Osteocyte (in vitro differentiated cells): ENCODE measurements around the gene TPRG1L. TPM values are rescaled to one million over a fixed set of nuclear protein-coding genes. Genes with fewer than 3 reads are reported as not detected.
"Not testable (repeated sequence)": the region's sequence is repeated elsewhere in the genome, so short reads cannot be mapped to it uniquely, and the experiment has no call there.

ENCODE experiments used
- DNase-seq: peaks from one replicate; pipeline ENCODE4 v3.0.0; 2021; ENCODE audit warnings: mixed read lengths; ENCODE audit not compliant: unreplicated experiment; ENCODE audit errors: extremely low spot score
- H3K27ac Mint-ChIP-seq: one replicate; pipeline ENCODE4 v1.8.0; 2021; ENCODE audit warnings: mild to moderate bottlenecking, mixed read lengths; ENCODE audit not compliant: unreplicated experiment
- H3K27me3 Mint-ChIP-seq: one replicate; pipeline ENCODE4 v1.8.0; 2021; ENCODE audit warnings: mixed read lengths; ENCODE audit not compliant: unreplicated experiment
- H3K36me3 Mint-ChIP-seq: one replicate; pipeline ENCODE4 v1.8.0; 2021; ENCODE audit warnings: mixed read lengths; ENCODE audit not compliant: unreplicated experiment
- H3K4me1 Mint-ChIP-seq: one replicate; pipeline ENCODE4 v1.8.0; 2021; ENCODE audit warnings: mixed read lengths; ENCODE audit not compliant: unreplicated experiment
- H3K4me3 Mint-ChIP-seq: one replicate; pipeline ENCODE4 v1.8.0; 2021; ENCODE audit warnings: mild to moderate bottlenecking, moderate library complexity, mixed read lengths; ENCODE audit not compliant: unreplicated experiment
- H3K9me3 Mint-ChIP-seq: one replicate; pipeline ENCODE4 v1.8.0; 2021; ENCODE audit warnings: mixed read lengths; ENCODE audit not compliant: unreplicated experiment
- total RNA-seq: library from RNA; stranded (reverse); gene quantifications from 2 replicates; pipeline ENCODE4 v1.2.1, GENCODE V29; 2021
- TF ChIP-seq, protein P1 (sequence below): fragments of 200-600 bp; sonication (generic); IDR thresholded peaks from 2 replicates; pipeline ENCODE4 v1.5.0; 2021; ENCODE audit warnings: antibody characterized with exemption, mild to moderate bottlenecking, moderate library complexity

Gene TPRG1L
- total RNA-seq, 1 donor from 2014 or later = 49.1 TPM

DNA sequence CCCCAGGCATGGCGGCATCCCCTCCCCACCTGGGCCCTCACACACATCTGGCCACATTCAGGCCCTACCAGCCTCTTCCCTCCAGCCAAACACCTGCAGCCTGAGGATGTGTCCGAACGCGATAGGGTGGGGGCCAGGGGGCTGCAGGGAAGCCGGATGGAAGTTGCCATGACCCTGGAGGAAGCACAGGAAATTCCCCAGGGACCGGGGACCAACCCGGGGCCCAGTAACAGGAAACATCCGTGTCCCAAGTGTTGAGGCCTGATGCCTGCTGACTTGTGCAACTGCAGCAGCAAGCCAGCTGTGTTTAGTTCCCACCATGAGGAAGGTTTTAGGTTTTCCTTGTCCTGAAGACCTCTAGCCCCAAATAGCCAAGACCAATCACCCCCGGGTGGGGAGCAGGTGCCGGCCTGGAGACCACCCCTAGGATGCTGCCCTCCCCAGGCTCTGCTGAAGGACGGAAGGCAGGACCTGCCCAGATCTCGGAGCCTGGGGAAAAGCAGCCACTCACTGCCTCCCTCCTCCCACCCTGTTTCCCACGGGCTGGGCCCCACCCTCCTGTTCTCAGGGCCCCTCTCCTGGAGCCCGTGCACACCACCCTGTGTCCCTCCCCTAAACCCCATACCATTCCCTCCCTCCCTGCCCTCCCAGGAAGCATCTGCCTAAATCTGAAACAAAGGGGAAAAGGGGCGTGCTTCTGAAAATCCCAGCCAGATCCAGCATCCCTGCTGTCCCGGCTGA is 43.3 kb upstream of the TPRG1L start:
- H3K27me3 Mint-ChIP-seq = no peaks in the 10 kb centered on the region
- no peak overlapping the region for H3K4me3 Mint-ChIP-seq
- no peaks in the 10 kb centered on the region for H3K9me3 Mint-ChIP-seq
- peaks cover 2% of the 10 kb centered on the region for H3K4me1 Mint-ChIP-seq
- TF ChIP-seq, protein P1, sequence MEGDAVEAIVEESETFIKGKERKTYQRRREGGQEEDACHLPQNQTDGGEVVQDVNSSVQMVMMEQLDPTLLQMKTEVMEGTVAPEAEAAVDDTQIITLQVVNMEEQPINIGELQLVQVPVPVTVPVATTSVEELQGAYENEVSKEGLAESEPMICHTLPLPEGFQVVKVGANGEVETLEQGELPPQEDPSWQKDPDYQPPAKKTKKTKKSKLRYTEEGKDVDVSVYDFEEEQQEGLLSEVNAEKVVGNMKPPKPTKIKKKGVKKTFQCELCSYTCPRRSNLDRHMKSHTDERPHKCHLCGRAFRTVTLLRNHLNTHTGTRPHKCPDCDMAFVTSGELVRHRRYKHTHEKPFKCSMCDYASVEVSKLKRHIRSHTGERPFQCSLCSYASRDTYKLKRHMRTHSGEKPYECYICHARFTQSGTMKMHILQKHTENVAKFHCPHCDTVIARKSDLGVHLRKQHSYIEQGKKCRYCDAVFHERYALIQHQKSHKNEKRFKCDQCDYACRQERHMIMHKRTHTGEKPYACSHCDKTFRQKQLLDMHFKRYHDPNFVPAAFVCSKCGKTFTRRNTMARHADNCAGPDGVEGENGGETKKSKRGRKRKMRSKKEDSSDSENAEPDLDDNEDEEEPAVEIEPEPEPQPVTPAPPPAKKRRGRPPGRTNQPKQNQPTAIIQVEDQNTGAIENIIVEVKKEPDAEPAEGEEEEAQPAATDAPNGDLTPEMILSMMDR = no peak
- no peak for DNase-seq
- peaks cover 3% of the 10 kb centered on the region for H3K36me3 Mint-ChIP-seq
- H3K27ac Mint-ChIP-seq = no peak overlapping the region

DNA sequence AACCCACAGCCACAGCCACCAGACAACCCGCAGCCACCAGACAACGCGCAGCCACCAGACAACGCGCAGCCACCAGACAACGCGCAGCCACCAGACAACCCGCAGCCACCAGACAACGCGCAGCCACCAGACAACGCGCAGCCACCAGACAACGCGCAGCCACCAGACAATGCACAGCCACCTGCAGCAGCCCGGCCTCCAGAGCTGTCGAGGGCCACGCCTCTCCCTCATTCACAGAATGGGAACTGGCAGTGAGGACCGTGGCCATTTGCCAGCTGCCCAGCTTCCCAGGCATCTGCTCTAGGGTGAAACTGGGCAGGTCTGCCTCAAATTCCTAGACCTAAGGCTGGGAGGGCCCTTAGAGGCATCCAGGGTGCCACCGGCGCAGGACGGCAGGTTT is 41.1 kb upstream of the TPRG1L start:
- not testable (repeated sequence) for DNase-seq, H3K4me3 Mint-ChIP-seq, H3K36me3 Mint-ChIP-seq, H3K4me1 Mint-ChIP-seq, H3K9me3 Mint-ChIP-seq, H3K27me3 Mint-ChIP-seq, H3K27ac Mint-ChIP-seq

DNA sequence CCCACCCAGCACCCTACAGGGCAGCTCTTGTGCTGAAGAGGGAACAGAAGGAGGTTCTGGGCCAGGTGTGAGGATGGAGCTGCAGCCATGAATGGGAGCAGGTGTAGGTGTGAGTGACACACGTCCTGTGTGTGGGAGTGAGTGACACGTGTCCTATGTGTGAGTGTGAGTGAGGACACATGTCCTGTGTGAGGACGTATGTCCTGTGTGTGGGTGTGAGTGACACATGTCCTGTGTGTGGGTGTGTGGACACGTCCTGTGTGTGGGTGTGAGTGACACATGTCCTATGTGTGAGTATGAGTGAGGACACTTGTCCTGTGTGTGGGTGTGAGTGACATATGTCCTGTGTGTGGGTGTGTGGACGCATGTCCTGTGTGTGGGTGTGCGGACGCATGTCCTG is 39.9 kb upstream of the TPRG1L start:
- TF ChIP-seq, protein P1 = no peak
- peaks cover 3% of the 10 kb centered on the region for H3K36me3 Mint-ChIP-seq
- no peaks in the 10 kb centered on the region for H3K9me3 Mint-ChIP-seq
- peaks cover 6% of the 10 kb centered on the region for H3K4me1 Mint-ChIP-seq
- H3K27ac Mint-ChIP-seq = no peak overlapping the region
- H3K27me3 Mint-ChIP-seq = no peaks in the 10 kb centered on the region
- no peak for DNase-seq
- no peak overlapping the region for H3K4me3 Mint-ChIP-seq

DNA sequence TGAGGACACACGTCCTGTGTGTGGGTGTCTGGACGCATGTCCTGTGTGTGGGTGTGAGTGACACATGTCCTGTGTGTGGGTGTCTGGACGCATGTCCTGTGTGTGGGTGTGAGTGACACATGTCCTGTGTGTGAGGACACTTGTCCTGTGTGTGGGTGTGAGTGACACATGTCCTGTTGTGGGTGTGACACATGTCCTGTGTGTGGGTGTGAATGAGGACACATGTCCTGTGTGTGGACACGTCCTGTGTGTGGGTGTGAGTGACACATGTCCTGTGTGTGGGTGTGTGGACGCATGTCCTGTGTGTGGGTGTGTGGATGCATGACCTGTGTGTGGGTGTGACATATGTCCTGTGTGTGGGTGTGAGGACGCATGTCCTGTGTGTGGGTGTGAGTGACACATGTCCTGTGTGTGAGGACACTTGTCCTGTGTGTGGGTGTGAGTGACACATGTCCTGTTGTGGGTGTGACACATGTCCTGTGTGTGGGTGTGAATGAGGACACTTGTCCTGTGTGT is 39.4 kb upstream of the TPRG1L start:
- H3K4me1 Mint-ChIP-seq = peaks cover 11% of the 10 kb centered on the region
- H3K36me3 Mint-ChIP-seq, DNase-seq, H3K27me3 Mint-ChIP-seq, H3K4me3 Mint-ChIP-seq, H3K27ac Mint-ChIP-seq, H3K9me3 Mint-ChIP-seq: not testable (repeated sequence)

DNA sequence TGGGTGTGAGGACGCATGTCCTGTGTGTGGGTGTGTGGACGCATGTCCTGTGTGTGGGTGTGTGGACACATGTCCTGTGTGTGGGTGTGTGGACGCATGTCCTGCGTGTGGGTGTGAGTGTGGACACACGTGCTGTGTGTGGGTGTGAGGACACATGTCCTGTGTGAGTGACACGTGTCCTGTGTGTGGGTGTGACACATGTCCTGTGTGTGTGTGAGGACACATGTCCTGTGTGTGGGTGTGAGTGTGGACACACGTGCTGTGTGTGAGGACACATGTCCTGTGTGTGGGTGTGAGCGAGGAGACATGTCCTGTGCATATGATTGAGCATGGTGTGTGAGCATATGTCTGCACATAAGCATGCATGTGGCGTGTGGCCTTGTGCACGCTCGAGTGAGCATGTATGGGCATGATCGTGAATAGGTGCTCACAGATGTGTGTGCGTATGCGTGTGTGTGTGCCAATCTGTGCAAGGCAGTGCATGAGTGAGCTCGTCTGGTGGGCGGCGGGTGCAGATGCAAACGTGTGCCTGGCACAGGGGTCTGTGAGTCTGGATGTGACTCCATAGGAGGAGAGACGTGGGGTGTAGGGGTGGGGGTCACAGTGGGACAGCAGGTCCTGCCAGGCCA is 38.8 kb upstream of the TPRG1L start:
- Mint-ChIP-seq H3K36me3 (peaks cover 3% of the 10 kb centered on the region), H3K9me3 (no peaks in the 10 kb centered on the region), H3K27ac (no peak overlapping the region), H3K27me3 (no peaks in the 10 kb centered on the region), H3K4me3 (no peak overlapping the region), H3K4me1 (peaks cover 15% of the 10 kb centered on the region)
- DNase-seq = no peak
- TF ChIP-seq, protein P1 = no peak
